OCI-LY7 (cell line): ENCODE results near the gene SLC2A6. TPM values are rescaled to one million over a fixed set of nuclear protein-coding genes. Genes with fewer than 3 reads are reported as not detected.

Experiments used
- BruUV-seq: library from RNA; stranded (reverse); fragments of 400-500 nt; replicated peaks from 2 replicates; lab custom pipeline; 2021; lab: Mats Ljungman, UMichigan
- CTCF ChIA-PET: fragments of 300-600 bp; sonication (Branson Sonifier 250); formaldehyde crosslinking; loops from one replicate; lab custom pipeline; 2022; ENCODE audit warnings: antibody characterized with exemption; ENCODE audit not compliant: unreplicated experiment; lab: Charles Lee
- POLR2A ChIA-PET: fragments of 300-600 bp; sonication (Branson Sonifier 250); formaldehyde crosslinking; loops from one replicate; lab custom pipeline; 2022; ENCODE audit warnings: antibody characterized with exemption; lab: Charles Lee
- DNase-seq: peaks from one replicate; pipeline ENCODE4 v3.0.0-alpha.2; 2015; ENCODE audit warnings: low spot score
- H2AFZ ChIP-seq: fragments of 200-600 bp; sonication (generic), shearing (Covaris generic); 2 replicates; pipeline ENCODE4 v1.6.1; 2014; ENCODE audit warnings: mild to moderate bottlenecking, antibody characterized with exemption, low read length, moderate library complexity
- H3K27ac ChIP-seq: fragments of 200-600 bp; sonication (generic); 2 replicates; pipeline ENCODE4 v1.5.1; 2014; ENCODE audit warnings: mixed run types, low read depth, mild to moderate bottlenecking, moderate library complexity, low read length, inconsistent platforms; ENCODE audit not compliant: poor library complexity, severe bottlenecking
- H3K36me3 ChIP-seq: fragments of 200-600 bp; sonication (generic); 2 replicates; pipeline ENCODE4 v1.6.1; 2014; ENCODE audit warnings: mild to moderate bottlenecking, antibody characterized with exemption, low read length, moderate library complexity, mixed read lengths; ENCODE audit not compliant: insufficient read depth
- H3K4me1 ChIP-seq: fragments of 200-600 bp; sonication (generic); 2 replicates; pipeline ENCODE4 v1.5.1; 2014; ENCODE audit warnings: mild to moderate bottlenecking, low read length; ENCODE audit not compliant: insufficient read depth, poor library complexity, severe bottlenecking
- H3K4me2 ChIP-seq: fragments of 200-600 bp; sonication (generic); 2 replicates; pipeline ENCODE4 v1.6.1; 2014; ENCODE audit warnings: mild to moderate bottlenecking, low read length
- H3K4me3 ChIP-seq: fragments of 200-600 bp; sonication (generic); 2 replicates; pipeline ENCODE4 v1.5.1; 2014; ENCODE audit warnings: mild to moderate bottlenecking, low read depth, low read length; ENCODE audit not compliant: poor library complexity, severe bottlenecking
- H3K79me2 ChIP-seq: fragments of 200-600 bp; sonication (generic); 2 replicates; pipeline ENCODE4 v1.6.1; 2016; ENCODE audit warnings: low read depth, mild to moderate bottlenecking, low read length, moderate library complexity, mixed read lengths; ENCODE audit not compliant: insufficient read depth
- H3K9me2 ChIP-seq: fragments of 200-600 bp; sonication (generic); 2 replicates; pipeline ENCODE4 v1.6.1; 2016; ENCODE audit warnings: mild to moderate bottlenecking, low read length, mixed read lengths; ENCODE audit not compliant: insufficient read depth
- H3K9me3 ChIP-seq: fragments of 200-600 bp; sonication (generic); 2 replicates; pipeline ENCODE4 v1.6.1; 2014; ENCODE audit warnings: mild to moderate bottlenecking, mixed run types, low read length, mixed read lengths
- H4K20me1 ChIP-seq: fragments of 200-600 bp; sonication (generic); 2 replicates; pipeline ENCODE4 v1.6.1; 2014; ENCODE audit warnings: mild to moderate bottlenecking, antibody characterized with exemption, low read length, moderate library complexity, mixed read lengths; ENCODE audit not compliant: insufficient read depth
- EZH2phosphoT487 ChIP-seq: fragments of 200-600 bp; sonication (generic); IDR thresholded peaks from 2 replicates; pipeline ENCODE4 v1.6.1; 2018; ENCODE audit warnings: low read depth, borderline replicate concordance, mild to moderate bottlenecking, mixed run types, antibody characterized with exemption, low read length, moderate library complexity, mixed read lengths
- intact Hi-C: fragments of 100-400 bp; cut with micrococcal nuclease; formaldehyde crosslinking; loops from one replicate; pipeline ENCODE4 v1.10.0; 2022; ENCODE audit not compliant: unreplicated experiment
- total RNA-seq, 2 experiments: library from RNA; depleted of rRNA in 1 of 2; stranded (reverse); fragments of >200 nt in 1 of 2; shearing (Covaris generic) in 1 of 2; gene quantifications; 2 replicates each; pipeline ENCODE4 v1.2.3, GENCODE V29; 2014 to 2022
- TF ChIP-seq, protein P1 (sequence below): fragments of 200-600 bp; sonication (generic); conservative IDR thresholded peaks from 2 replicates; pipeline ENCODE4 v1.5.1; 2014; ENCODE audit warnings: mild to moderate bottlenecking, antibody characterized with exemption, low read length, moderate library complexity, mixed read lengths

SLC2A6 gene
- total RNA-seq, 2 experiments from 2014 or later: 51.0 to 52.9 TPM

- Histone ChIP-seq H3K4me3 (no peak overlapping the region), H3K27ac (no peak overlapping the region), H3K9me2 (no peaks in the 10 kb centered on the region), H3K9me3 (no peaks in the 10 kb centered on the region), H3K4me2 (no peak overlapping the region), H4K20me1 (no peaks in the 10 kb centered on the region), H2AFZ (no peak overlapping the region), H3K36me3 (peaks cover 56% of the 10 kb centered on the region), H3K4me1 (peaks cover 3% of the 10 kb centered on the region), H3K79me2 (0 out of 2 replicates have a peak, but pooled peaks cover 7% of the 10 kb centered on the region)
- POLR2A ChIA-PET: interaction anchor here (0.6 to 0.7 kb wide), 2 partner anchors 9 to 346 kb away, joined by 3 to 4 read pairs; no protein-coding TSS in a partner anchor
- intact Hi-C loops: no loop called here
- DNase-seq: no peak
- no peak for TF ChIP-seq EZH2phosphoT487
- TF ChIP-seq, protein P1, sequence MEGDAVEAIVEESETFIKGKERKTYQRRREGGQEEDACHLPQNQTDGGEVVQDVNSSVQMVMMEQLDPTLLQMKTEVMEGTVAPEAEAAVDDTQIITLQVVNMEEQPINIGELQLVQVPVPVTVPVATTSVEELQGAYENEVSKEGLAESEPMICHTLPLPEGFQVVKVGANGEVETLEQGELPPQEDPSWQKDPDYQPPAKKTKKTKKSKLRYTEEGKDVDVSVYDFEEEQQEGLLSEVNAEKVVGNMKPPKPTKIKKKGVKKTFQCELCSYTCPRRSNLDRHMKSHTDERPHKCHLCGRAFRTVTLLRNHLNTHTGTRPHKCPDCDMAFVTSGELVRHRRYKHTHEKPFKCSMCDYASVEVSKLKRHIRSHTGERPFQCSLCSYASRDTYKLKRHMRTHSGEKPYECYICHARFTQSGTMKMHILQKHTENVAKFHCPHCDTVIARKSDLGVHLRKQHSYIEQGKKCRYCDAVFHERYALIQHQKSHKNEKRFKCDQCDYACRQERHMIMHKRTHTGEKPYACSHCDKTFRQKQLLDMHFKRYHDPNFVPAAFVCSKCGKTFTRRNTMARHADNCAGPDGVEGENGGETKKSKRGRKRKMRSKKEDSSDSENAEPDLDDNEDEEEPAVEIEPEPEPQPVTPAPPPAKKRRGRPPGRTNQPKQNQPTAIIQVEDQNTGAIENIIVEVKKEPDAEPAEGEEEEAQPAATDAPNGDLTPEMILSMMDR: no peak
- no TSS peak for BruUV-seq
- CTCF ChIA-PET: no interaction called here
Measured at GRCh38 chr9:133471551-133472276, 7.2 kb downstream of the SLC2A6 start.

DNA sequence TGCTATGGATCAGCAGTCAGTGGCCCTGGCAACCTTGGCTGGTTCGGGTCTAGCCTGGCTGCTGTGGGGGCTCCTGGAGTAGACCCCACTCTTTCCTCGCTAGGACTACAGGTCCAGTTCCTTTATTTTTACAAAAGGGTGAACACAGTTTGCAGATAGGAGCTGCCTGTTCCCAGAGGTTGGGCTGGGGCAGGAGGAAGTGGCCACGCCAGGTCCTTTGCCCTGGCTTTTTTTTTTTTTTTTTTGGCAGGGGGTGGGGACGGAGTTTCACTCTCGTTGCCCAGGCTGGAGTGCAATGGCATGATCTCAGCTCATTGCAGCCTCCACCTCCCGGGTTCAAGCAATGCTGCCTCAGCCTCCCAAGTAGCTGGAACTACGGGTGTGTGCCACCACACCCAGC, 7.9 kb downstream of the SLC2A6 start:
- CTCF ChIA-PET: no interaction called here

More for the DNA sequence above, 7.9 kb downstream of the SLC2A6 start:
- TF ChIP-seq, protein P1: no peak
- TF ChIP-seq EZH2phosphoT487: no peak
- H3K9me2 ChIP-seq: no peaks in the 10 kb centered on the region
- TSS peak; percentile 57 for BruUV-seq
- H3K4me3 ChIP-seq: no peak overlapping the region
- H3K4me2 ChIP-seq: no peak overlapping the region
- no peaks in the 10 kb centered on the region for H3K79me2 ChIP-seq
- no peaks in the 10 kb centered on the region for H3K4me1 ChIP-seq
- no peak for DNase-seq
- H3K9me3 ChIP-seq: no peaks in the 10 kb centered on the region
- H3K27ac ChIP-seq: no peak overlapping the region
- H3K36me3 ChIP-seq: peaks cover 49% of the 10 kb centered on the region
- intact Hi-C loops: no loop called here
- POLR2A ChIA-PET: interaction anchor here (0.6 to 0.7 kb wide), 2 partner anchors 10 to 345 kb away, joined by 3 to 4 read pairs; no protein-coding TSS in a partner anchor
- no peaks in the 10 kb centered on the region for H4K20me1 ChIP-seq
- H2AFZ ChIP-seq: no peak overlapping the region
